Esophagus muscularis mucosa (tissue), 4 donors: ENCODE data around the gene BOK. TPM values are rescaled to one million over a fixed set of nuclear protein-coding genes. Genes with fewer than 3 reads are reported as not detected.

Experiments
- DNase-seq: peaks from one replicate; pipeline ENCODE4 v3.0.0-alpha.2; 2017; ENCODE audit errors: extremely low spot score
- H3K27ac ChIP-seq, 4 donors: fragments of 200-600 bp; sonication (generic); replicated peaks in 1 of 4; 1 replicate in 3 of 4; 2 replicates in 1 of 4; pipeline ENCODE4 v1.5.1; 2016 to 2019; ENCODE audit warnings: mild to moderate bottlenecking in 1 of 4
- H3K27me3 ChIP-seq, 4 donors: fragments of 200-600 bp; sonication (generic); one replicate each; pipeline versions ENCODE4 v1.5.1 to v1.6.0; 2016 to 2019
- H3K36me3 ChIP-seq, 4 donors: fragments of 200-600 bp; sonication (generic); one replicate each; pipeline ENCODE4 v1.5.1; 2016 to 2019
- H3K4me1 ChIP-seq, 4 donors: fragments of 200-600 bp; sonication (generic); one replicate each; pipeline ENCODE4 v1.5.1; 2016 to 2019
- H3K4me3 ChIP-seq, 4 donors: fragments of 200-600 bp; sonication (generic); 1 replicate in 2 of 4; 2 replicates in 2 of 4; pipeline ENCODE4 v1.5.1; 2016 to 2019; ENCODE audit warnings: mild to moderate bottlenecking in 4 of 4, moderate library complexity in 1 of 4
- H3K9me3 ChIP-seq, 4 donors: fragments of 200-600 bp; sonication (generic); 1 replicate in 3 of 4; 2 replicates in 1 of 4; pipeline ENCODE4 v1.5.1; 2016 to 2019
- CTCF ChIP-seq, 3 experiments: fragments of 200-600 bp in 2 of 3; fragments of 450-650 bp in 1 of 3; sonication (generic) in 2 of 3; IDR thresholded peaks; one replicate each; pipeline ENCODE4 v1.5.1; 2017 to 2019; ENCODE audit warnings: antibody characterized with exemption in 3 of 3, mild to moderate bottlenecking in 2 of 3, moderate library complexity in 1 of 3
- EP300 ChIP-seq: sonication (generic); formaldehyde crosslinking; IDR thresholded peaks from one replicate; pipeline ENCODE4 v1.6.1; 2017; ENCODE audit warnings: antibody characterized with exemption
- POLR2A ChIP-seq: fragments of 450-650 bp; IDR thresholded peaks from one replicate; pipeline ENCODE4 v1.6.1; 2017; ENCODE audit warnings: antibody characterized with exemption, moderate library complexity, mild to moderate bottlenecking, low read depth
- POLR2AphosphoS5 ChIP-seq, 2 donors: sonication (generic); formaldehyde crosslinking; IDR thresholded peaks; one replicate each; pipeline ENCODE4 v1.6.1; 2017; ENCODE audit warnings: antibody characterized with exemption in 2 of 2
- WGBS: methylation state at CpG from one replicate; pipeline ENCODE4 v1.1.5; 2018; 5-methylcytosine and 5-hydroxymethylcytosine counted together
- intact Hi-C: fragments of 100-400 bp; cut with DNase I; formaldehyde crosslinking; loops from one replicate; pipeline ENCODE4 v1.15.1; 2023
- total RNA-seq, 4 donors: library from RNA; depleted of rRNA; stranded (reverse); fragments of >200 nt; gene quantifications; one replicate each; pipeline versions ENCODE4 v1.1.0 to v1.2.1, GENCODE V29; 2016

The BOK gene
- total RNA-seq, 4 donors from 2014 or later = 55.8 to 118 (median 73.7) TPM

GRCh38 chr2:241551599-241551997 is 6.9 kb upstream of the BOK start:
- no peak for TF ChIP-seq POLR2A
- TF ChIP-seq CTCF (IDR thresholded peaks at IDR 0.05) = no peak
- TF ChIP-seq EP300 = no peak
- no peak for TF ChIP-seq POLR2AphosphoS5 (IDR thresholded peaks at IDR 0.05)
- DNase-seq = no peak
- peaks cover 0 to 12% (median under 1%) of the 10 kb centered on the region in 4 donors for H3K9me3 ChIP-seq
- H3K4me3 ChIP-seq = no peak overlapping the region
- H3K27ac ChIP-seq = no peak overlapping the region
- intact Hi-C loops = no loop called here
- H3K27me3 ChIP-seq = peaks cover 0 to 11% (median 0%) of the 10 kb centered on the region in 4 donors
- H3K4me1 ChIP-seq = peaks cover 8 to 33% (median 30%) of the 10 kb centered on the region in 4 donors
- H3K36me3 ChIP-seq = no peaks in the 10 kb centered on the region
- WGBS = 79% methylated on average over 11 of the region's 12 CpGs

DNA sequence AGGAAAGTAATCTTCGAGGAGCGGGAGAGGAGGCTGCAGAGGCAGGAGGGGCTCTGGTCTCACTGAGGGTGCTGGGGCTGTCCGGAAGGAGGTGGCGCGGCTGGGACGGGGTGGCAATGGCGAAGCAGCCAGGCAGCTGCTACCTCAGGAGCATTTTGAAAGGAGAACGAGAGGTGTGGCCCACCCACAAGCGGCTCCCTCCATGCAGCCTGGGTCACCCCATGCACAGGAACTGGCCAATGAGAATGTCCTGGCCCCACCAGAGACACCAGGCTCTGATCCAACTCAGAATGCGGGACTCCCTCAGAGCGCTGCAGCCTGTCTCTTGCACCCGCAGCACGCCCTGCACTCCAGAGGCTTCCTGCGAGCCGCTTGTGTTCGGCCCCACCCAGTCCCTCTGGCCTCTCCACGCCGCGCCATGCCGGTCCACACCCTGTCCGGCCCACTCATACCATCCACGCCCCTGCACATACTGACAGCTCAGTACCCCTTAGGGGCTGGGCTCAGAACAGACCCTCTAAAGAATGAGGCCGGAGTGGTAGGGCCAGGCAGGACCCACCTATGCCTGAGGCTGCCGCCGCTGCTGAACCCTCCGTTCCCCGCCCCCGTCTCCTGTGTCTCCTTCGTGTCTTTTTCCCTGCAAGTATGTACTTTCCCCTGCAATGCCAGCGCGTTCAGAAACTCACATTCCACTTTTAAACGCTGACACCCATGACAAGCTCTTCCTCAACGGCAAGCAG is 6.4 kb upstream of the BOK start:
- peaks cover 0 to 11% (median 0%) of the 10 kb centered on the region in 4 donors for H3K27me3 ChIP-seq

DNA sequence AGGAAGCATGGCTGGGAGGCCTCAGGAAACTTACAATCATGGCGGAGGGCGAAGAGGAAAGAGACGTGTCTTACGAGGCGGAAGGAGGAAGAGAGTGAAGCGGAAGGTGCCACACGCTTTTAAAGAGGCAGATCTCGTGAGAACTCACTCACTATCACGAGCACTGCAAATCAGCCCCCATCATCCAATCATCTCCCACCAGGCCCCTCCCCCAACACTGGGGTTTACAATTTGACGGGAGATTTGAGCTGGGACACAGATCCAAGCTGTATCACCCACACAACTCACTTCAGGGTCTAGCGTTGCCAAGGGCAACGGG is 5.1 kb upstream of the BOK start:
- TF ChIP-seq EP300 = no peak
- no peak for TF ChIP-seq POLR2AphosphoS5 (IDR thresholded peaks at IDR 0.05)
- TF ChIP-seq POLR2A = no peak
- TF ChIP-seq CTCF (IDR thresholded peaks at IDR 0.05) = no peak

More for the DNA sequence above, 6.4 kb upstream of the BOK start:
- H3K27ac ChIP-seq = no peak overlapping the region
- 76% methylated on average over 25 of the region's 33 CpGs for WGBS
- no peak overlapping the region for H3K4me3 ChIP-seq
- TF ChIP-seq EP300 (no peak), POLR2AphosphoS5 (IDR thresholded peaks at IDR 0.05) (no peak), POLR2A (no peak), CTCF (IDR thresholded peaks at IDR 0.05) (no peak)
- peaks cover 2 to 27% (median 25%) of the 10 kb centered on the region in 4 donors for H3K4me1 ChIP-seq
- intact Hi-C loops = no loop called here
- peaks cover 0 to 17% (median 2%) of the 10 kb centered on the region in 4 donors for H3K9me3 ChIP-seq
- DNase-seq = no peak
- H3K36me3 ChIP-seq = no peaks in the 10 kb centered on the region

GRCh38 chr2:241553981-241554380 is 4.6 kb upstream of the BOK start:
- no peak for DNase-seq
- Histone ChIP-seq H3K4me3 (no peak overlapping the region), H3K4me1 (peaks cover 4 to 31% (median 29%) of the 10 kb centered on the region in 4 donors), H3K27ac (no peak overlapping the region), H3K27me3 (peaks cover 0 to 12% (median 0%) of the 10 kb centered on the region in 4 donors), H3K9me3 (peaks cover 0 to 21% (median 2%) of the 10 kb centered on the region in 4 donors), H3K36me3 (no peaks in the 10 kb centered on the region)
- intact Hi-C loops = no loop called here
- TF ChIP-seq POLR2AphosphoS5 (IDR thresholded peaks at IDR 0.05) = no peak
- no peak for TF ChIP-seq EP300
- no peak for TF ChIP-seq CTCF (IDR thresholded peaks at IDR 0.05)
- no peak for TF ChIP-seq POLR2A
- WGBS = 74% methylated on average over 3 of the region's 6 CpGs

More for the DNA sequence above, 5.1 kb upstream of the BOK start:
- Histone ChIP-seq H3K36me3 (no peaks in the 10 kb centered on the region), H3K27ac (no peak overlapping the region), H3K9me3 (peaks cover 0 to 21% (median 2%) of the 10 kb centered on the region in 4 donors), H3K27me3 (peaks cover 0 to 10% (median 0%) of the 10 kb centered on the region in 4 donors), H3K4me3 (no peak overlapping the region), H3K4me1 (peaks cover 4 to 28% (median 25%) of the 10 kb centered on the region in 4 donors)
- no peak for DNase-seq
- intact Hi-C loops = no loop called here
- 84% methylated on average over 12 of the region's 12 CpGs for WGBS
